HCT116 (cell line): ENCODE measurements around the gene SPINK5.

Source experiments
- CTCF ChIP-seq, 3 experiments: fragments of 200-600 bp in 1 of 3; sonication (generic) in 1 of 3; IDR thresholded peaks in 2 of 3; conservative IDR thresholded peaks in 1 of 3; 2 replicates each; pipeline ENCODE4 v1.5.1; 2012 to 2017; ENCODE audit warnings: low read depth in 2 of 3, low read length in 2 of 3, antibody characterized with exemption in 1 of 3, borderline replicate concordance in 1 of 3, control low read depth in 1 of 3, mild to moderate bottlenecking in 1 of 3, mixed read lengths in 1 of 3, mixed run types in 1 of 3, moderate library complexity in 1 of 3; ENCODE audit not compliant: insufficient read depth in 1 of 3
- EZH2 ChIP-seq: fragments of 200-600 bp; sonication (generic); IDR thresholded peaks from 2 replicates; pipeline ENCODE4 v1.6.1; 2017; ENCODE audit warnings: antibody characterized with exemption, mixed run types
- EZH2phosphoT487 ChIP-seq: fragments of 200-600 bp; IDR thresholded peaks from 2 replicates; pipeline ENCODE4 v1.6.1; 2018; ENCODE audit warnings: antibody characterized with exemption, borderline replicate concordance
- FOSL1 ChIP-seq: IDR thresholded peaks from 2 replicates; pipeline ENCODE4 v1.6.1; 2012; ENCODE audit warnings: low read depth
- POLR2A ChIP-seq: IDR thresholded peaks from 2 replicates; pipeline ENCODE4 v1.7.0; 2011; ENCODE audit warnings: borderline replicate concordance; ENCODE audit not compliant: insufficient read depth, insufficient read length; ENCODE audit errors: extremely low read depth
- POLR2AphosphoS5 ChIP-seq: IDR thresholded peaks from 2 replicates; pipeline ENCODE4 v1.6.1; 2011; ENCODE audit warnings: mild to moderate bottlenecking, low read depth, low read length, moderate library complexity
- RAD21 ChIP-seq: IDR thresholded peaks from 2 replicates; pipeline ENCODE4 v1.6.1; 2012; ENCODE audit warnings: low read depth, mild to moderate bottlenecking
- SRF ChIP-seq: IDR thresholded peaks from 2 replicates; pipeline ENCODE4 v1.6.1; 2012; ENCODE audit warnings: low read depth
- YY1 ChIP-seq: IDR thresholded peaks from 2 replicates; pipeline ENCODE4 v1.6.1; 2011; ENCODE audit warnings: low read length, low read depth, moderate library complexity, mild to moderate bottlenecking; ENCODE audit not compliant: insufficient replicate concordance; ENCODE audit errors: extremely low read depth
- ZBTB33 ChIP-seq: IDR thresholded peaks from 2 replicates; pipeline ENCODE4 v1.6.1; 2011; ENCODE audit warnings: mild to moderate bottlenecking, low read length, moderate library complexity; ENCODE audit not compliant: insufficient replicate concordance; ENCODE audit errors: extremely low read depth
- ZNF274 ChIP-seq: fragments of 200-500 bp; sonication (Bioruptor generic); IDR thresholded peaks from 2 replicates; pipeline ENCODE4 v1.6.1; 2014; ENCODE audit warnings: mild to moderate bottlenecking, low read depth, low read length, inconsistent platforms

GRCh38 chr5:148125641-148126040 is 61.9 kb downstream of the SPINK5 start:
- TF ChIP-seq CTCF (IDR thresholded peaks at IDR 0.05 in 2 of 3, conservative IDR thresholded peaks at IDR 0.05 in 1 of 3; ENCODE audit: borderline replicate concordance in 1 of 3, insufficient read depth in 1 of 3, low read depth in 2 of 3, low read length in 2 of 3) (peak in 2 of 3 experiments; percentile 15 to 21; a peak in 1 of 6 replicates), POLR2AphosphoS5 (no peak), POLR2A (no peak), EZH2 (no peak), SRF (no peak), ZNF274 (no peak), YY1 (no peak), ZBTB33 (no peak), EZH2phosphoT487 (no peak), FOSL1 (no peak), RAD21 (no peak)
